Measurements from ENCODE around the gene COL28A1.

The COL28A1 gene

GRCh38 chr7:7424151-7424873 is 111.4 kb downstream of the COL28A1 start:
- H3K4me1 ChIP-seq, result peaks cover 3% of the 10 kb centered on the region
- no peak overlapping the region for H3K9ac ChIP-seq
- peak; percentile 78 for TF ChIP-seq CTCF (IDR thresholded peaks at IDR 0.05)
- no peak overlapping the region for H3K27ac ChIP-seq
- H3K4me3 ChIP-seq (ENCODE audit: low read depth, low read length), result peak overlapping the region; percentile 54
- no peaks in the 10 kb centered on the region for H3K27me3 ChIP-seq (ENCODE audit: control insufficient read depth, insufficient read depth, low read length)
- no peaks in the 10 kb centered on the region for H3K36me3 ChIP-seq (ENCODE audit: control insufficient read depth, insufficient read depth, low read length)
- H3K79me2 ChIP-seq, result no peaks in the 10 kb centered on the region
- no peaks in the 10 kb centered on the region for H3K9me3 ChIP-seq (ENCODE audit: control insufficient read depth, low read length)
- peak overlapping the region; percentile 70 for H2AFZ ChIP-seq
- peak overlapping the region; percentile 58 for H3K4me2 ChIP-seq (ENCODE audit: low read length)

- Histone ChIP-seq H3K27ac (no peak overlapping the region), H2AFZ (no peak overlapping the region), H3K36me3 (ENCODE audit: control insufficient read depth, insufficient read depth, low read length) (no peaks in the 10 kb centered on the region), H3K27me3 (ENCODE audit: control insufficient read depth, insufficient read depth, low read length) (no peaks in the 10 kb centered on the region), H3K4me1 (peaks cover 3% of the 10 kb centered on the region), H3K79me2 (no peaks in the 10 kb centered on the region), H3K9me3 (ENCODE audit: control insufficient read depth, low read length) (no peaks in the 10 kb centered on the region), H3K4me3 (ENCODE audit: low read depth, low read length) (no peak overlapping the region), H3K9ac (no peak overlapping the region), H3K4me2 (ENCODE audit: low read length) (no peak overlapping the region)
- TF ChIP-seq CTCF (IDR thresholded peaks at IDR 0.05), result no peak
These were observed 113.0 kb downstream of the COL28A1 start for GRCh38 chr7:7422641-7423040.

- Histone ChIP-seq H3K4me3 (ENCODE audit: low read depth, low read length) (no peak overlapping the region), H3K27ac (no peak overlapping the region), H3K36me3 (ENCODE audit: control insufficient read depth, insufficient read depth, low read length) (no peaks in the 10 kb centered on the region), H3K9me3 (ENCODE audit: control insufficient read depth, low read length) (no peaks in the 10 kb centered on the region), H3K79me2 (no peaks in the 10 kb centered on the region), H3K4me1 (peaks cover 3% of the 10 kb centered on the region), H3K27me3 (ENCODE audit: control insufficient read depth, insufficient read depth, low read length) (no peaks in the 10 kb centered on the region), H2AFZ (no peak overlapping the region), H3K9ac (no peak overlapping the region), H3K4me2 (ENCODE audit: low read length) (no peak overlapping the region)
- TF ChIP-seq CTCF (IDR thresholded peaks at IDR 0.05), result no peak
These were observed 113.8 kb downstream of the COL28A1 start for GRCh38 chr7:7421826-7422225.

- Histone ChIP-seq H3K4me2 (ENCODE audit: low read length) (no peak overlapping the region), H3K9ac (no peak overlapping the region)
- no peak for TF ChIP-seq CTCF (IDR thresholded peaks at IDR 0.05)
These were observed 116.7 kb downstream of the COL28A1 start for GRCh38 chr7:7418997-7419396.

GRCh38 chr7:7417851-7418250 is 117.8 kb downstream of the COL28A1 start:
- Histone ChIP-seq H3K27ac (no peak overlapping the region), H3K79me2 (no peaks in the 10 kb centered on the region), H3K9ac (no peak overlapping the region), H3K27me3 (ENCODE audit: control insufficient read depth, insufficient read depth, low read length) (no peaks in the 10 kb centered on the region), H3K36me3 (ENCODE audit: control insufficient read depth, insufficient read depth, low read length) (no peaks in the 10 kb centered on the region), H3K4me3 (ENCODE audit: low read depth, low read length) (no peak overlapping the region), H3K4me2 (ENCODE audit: low read length) (no peak overlapping the region), H3K9me3 (ENCODE audit: control insufficient read depth, low read length) (no peaks in the 10 kb centered on the region), H3K4me1 (peaks cover 8% of the 10 kb centered on the region), H2AFZ (no peak overlapping the region)
- TF ChIP-seq CTCF (IDR thresholded peaks at IDR 0.05), result no peak

More at GRCh38 chr7:7418997-7419396, 116.7 kb downstream of the COL28A1 start:
- peaks cover 8% of the 10 kb centered on the region for H3K4me1 ChIP-seq
- H3K27me3 ChIP-seq (ENCODE audit: control insufficient read depth, insufficient read depth, low read length), result no peaks in the 10 kb centered on the region
- no peak overlapping the region for H3K27ac ChIP-seq
- no peak overlapping the region for H2AFZ ChIP-seq
- H3K79me2 ChIP-seq, result no peaks in the 10 kb centered on the region
- no peaks in the 10 kb centered on the region for H3K36me3 ChIP-seq (ENCODE audit: control insufficient read depth, insufficient read depth, low read length)
- H3K4me3 ChIP-seq (ENCODE audit: low read depth, low read length), result no peak overlapping the region
- no peaks in the 10 kb centered on the region for H3K9me3 ChIP-seq (ENCODE audit: control insufficient read depth, low read length)
